ENCODE measurements around the gene EMC1. TPM values are rescaled to one million over a fixed set of nuclear protein-coding genes. Genes with fewer than 3 reads are reported as not detected.

EMC1 gene
- total RNA-seq, 1 donor from 2014 or later: 93.0 TPM

- TF ChIP-seq CTCF (IDR thresholded peaks at IDR 0.05): no peak
Observed at GRCh38 chr1:19199969-19200604, 51.2 kb downstream of the EMC1 start.

DNA sequence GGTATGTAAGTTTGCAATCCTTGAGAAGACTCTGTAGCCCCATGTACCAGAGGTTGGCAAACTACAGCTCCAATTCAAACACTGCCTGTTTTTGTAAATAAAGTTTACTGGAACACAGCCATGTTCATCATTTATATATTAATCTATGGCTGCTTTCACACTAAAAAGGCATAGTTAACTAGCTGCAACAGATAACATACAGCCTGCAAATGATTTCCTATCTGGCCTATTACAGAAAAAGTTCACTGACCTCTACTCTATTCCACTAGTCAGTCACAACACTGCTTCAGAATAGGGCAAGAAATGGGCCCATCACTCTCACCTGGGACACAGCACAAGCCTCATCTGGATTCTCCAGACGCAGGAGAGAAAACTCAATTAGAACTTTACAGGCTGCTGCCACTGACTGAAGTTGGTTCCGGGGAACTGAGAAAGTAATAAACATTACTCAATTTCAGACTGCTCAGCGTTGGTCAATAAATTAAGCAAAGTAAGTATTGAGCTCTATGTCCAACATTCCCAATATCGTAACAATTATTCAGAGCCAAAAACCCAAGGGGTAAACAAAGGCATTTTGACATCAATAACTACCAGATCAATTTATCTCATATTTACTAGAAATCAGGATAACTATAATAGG is 51.9 kb downstream of the EMC1 start:
- H3K36me3 ChIP-seq: peaks cover 52 to 54% of the 10 kb centered on the region in 2 donors
- intact Hi-C loops (cut with DNase I): no loop called here

More at GRCh38 chr1:19199969-19200604, 51.2 kb downstream of the EMC1 start:
- H3K36me3 ChIP-seq: peaks cover 46 to 48% of the 10 kb centered on the region in 2 donors
- peaks cover 12 to 26% of the 10 kb centered on the region in 2 donors for H3K4me1 ChIP-seq
- DNase-seq (ENCODE audit: low spot score in 2 of 2): no peak
- H3K27me3 ChIP-seq: no peaks in the 10 kb centered on the region
- H3K4me3 ChIP-seq: no peak overlapping the region
- H3K27ac ChIP-seq: no peak overlapping the region
- intact Hi-C loops (cut with DNase I): loop anchor here (10.0 kb wide), 1 partner anchor 285 kb away; the partner anchor contains the start of gene CAPZB
- H3K9me3 ChIP-seq: no peaks in the 10 kb centered on the region

GRCh38 chr1:19198820-19199219 is 52.5 kb downstream of the EMC1 start:
- TF ChIP-seq CTCF (IDR thresholded peaks at IDR 0.05): no peak
- intact Hi-C loops (cut with DNase I): no loop called here
- H3K9me3 ChIP-seq: no peaks in the 10 kb centered on the region
- H3K36me3 ChIP-seq: peaks cover 59 to 60% of the 10 kb centered on the region in 2 donors
- peaks cover 10 to 18% of the 10 kb centered on the region in 2 donors for H3K4me1 ChIP-seq
- H3K27ac ChIP-seq: no peak overlapping the region
- DNase-seq (ENCODE audit: low spot score in 2 of 2): no peak
- no peak overlapping the region for H3K4me3 ChIP-seq
- H3K27me3 ChIP-seq: no peaks in the 10 kb centered on the region

More for the DNA sequence above, 51.9 kb downstream of the EMC1 start:
- no peak for TF ChIP-seq CTCF (IDR thresholded peaks at IDR 0.05)
- no peaks in the 10 kb centered on the region for H3K27me3 ChIP-seq
- H3K9me3 ChIP-seq: no peaks in the 10 kb centered on the region
- no peak overlapping the region for H3K4me3 ChIP-seq
- H3K27ac ChIP-seq: no peak overlapping the region
- H3K4me1 ChIP-seq: peaks cover 12 to 24% of the 10 kb centered on the region in 2 donors
- no peak for DNase-seq (ENCODE audit: low spot score in 2 of 2)

GRCh38 chr1:19197845-19198244 is 53.5 kb downstream of the EMC1 start:
- peaks cover 7 to 10% of the 10 kb centered on the region in 2 donors for H3K4me1 ChIP-seq
- no peak for TF ChIP-seq CTCF (IDR thresholded peaks at IDR 0.05)
- peaks cover 69 to 70% of the 10 kb centered on the region in 2 donors for H3K36me3 ChIP-seq
- no peaks in the 10 kb centered on the region for H3K9me3 ChIP-seq
- no peak overlapping the region for H3K4me3 ChIP-seq
- H3K27me3 ChIP-seq: no peaks in the 10 kb centered on the region
- no peak overlapping the region for H3K27ac ChIP-seq
- DNase-seq (ENCODE audit: low spot score in 2 of 2): no peak
- intact Hi-C loops (cut with DNase I): no loop called here

DNA sequence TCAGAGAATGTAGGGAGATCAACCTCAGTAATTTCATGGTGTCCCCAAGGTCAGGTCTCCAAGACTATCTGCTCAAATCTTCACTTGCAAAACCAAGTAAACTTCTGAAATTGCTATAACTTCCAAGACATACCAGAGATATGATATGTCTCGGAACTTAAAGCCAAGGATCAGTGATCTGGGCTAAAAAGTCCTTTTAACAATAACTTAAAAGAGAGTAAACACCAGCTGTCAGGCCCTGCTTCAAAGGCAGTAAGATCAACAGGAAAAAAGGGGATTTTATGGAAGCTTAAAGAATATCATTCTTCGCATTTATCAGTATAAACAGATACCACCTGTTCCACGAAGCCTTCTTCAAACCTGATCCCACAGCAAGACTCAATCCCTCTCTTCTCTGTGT is 55.0 kb downstream of the EMC1 start:
- TF ChIP-seq CTCF (IDR thresholded peaks at IDR 0.05): no peak

More for the DNA sequence above, 55.0 kb downstream of the EMC1 start:
- Histone ChIP-seq H3K9me3 (no peaks in the 10 kb centered on the region), H3K4me1 (no peaks in the 10 kb centered on the region), H3K36me3 (peaks cover 84 to 85% of the 10 kb centered on the region in 2 donors), H3K27me3 (no peaks in the 10 kb centered on the region), H3K4me3 (no peak overlapping the region), H3K27ac (no peak overlapping the region)
- intact Hi-C loops (cut with DNase I): no loop called here
- DNase-seq (ENCODE audit: low spot score in 2 of 2): no peak

Data from ascending aorta (tissue), 2 donors.